ENCODE measurements around the gene RHOBTB1. TPM values are rescaled to one million over a fixed set of nuclear protein-coding genes. Genes with fewer than 3 reads are reported as not detected.

RHOBTB1 gene
- total RNA-seq, 4 donors from 2014 or later, result 5.1 to 15.7 (median 12.6) TPM

GRCh38 chr10:60944910-60945297, 919 bp upstream of the RHOBTB1 start:
- Histone ChIP-seq H3K27ac (peak overlapping the region; percentile 77 to 97 (median 90)), H3K36me3 (no peaks in the 10 kb centered on the region), H3K4me3 (peak overlapping the region; percentile 57 to 86 (median 74)), H3K4me1 (peaks cover 0 to 7% (median 2%) of the 10 kb centered on the region in 4 donors), H3K27me3 (no peaks in the 10 kb centered on the region), H3K9me3 (no peaks in the 10 kb centered on the region)
- no peak for TF ChIP-seq CTCF (IDR thresholded peaks at IDR 0.05)
- TF ChIP-seq POLR2A (IDR thresholded peaks at IDR 0.05), result no peak
- no peak for DNase-seq

GRCh38 chr10:60943316-60944057, 498 bp downstream of the RHOBTB1 start:
- H3K9me3 ChIP-seq, result no peaks in the 10 kb centered on the region
- peak overlapping the region; percentile 77 to 97 (median 90) for H3K27ac ChIP-seq
- peak overlapping the region; percentile 57 to 86 (median 74) for H3K4me3 ChIP-seq
- peak; percentile 30 to 80 (median 70) for DNase-seq
- TF ChIP-seq POLR2A (IDR thresholded peaks at IDR 0.05), result peak in 1 of 2 donors; percentile 10
- no peak for TF ChIP-seq CTCF (IDR thresholded peaks at IDR 0.05)
- peaks cover 0 to 7% (median 2%) of the 10 kb centered on the region in 4 donors for H3K4me1 ChIP-seq
- H3K36me3 ChIP-seq, result no peaks in the 10 kb centered on the region
- H3K27me3 ChIP-seq, result no peaks in the 10 kb centered on the region

- peak overlapping the region; percentile 77 to 97 (median 90) for H3K27ac ChIP-seq
- H3K36me3 ChIP-seq, result no peaks in the 10 kb centered on the region
- H3K27me3 ChIP-seq, result no peaks in the 10 kb centered on the region
- H3K4me3 ChIP-seq, result peak overlapping the region; percentile 57 to 86 (median 74)
- peak; percentile 51 to 82 (median 71) for DNase-seq
- TF ChIP-seq POLR2A (IDR thresholded peaks at IDR 0.05) (no peak), CTCF (IDR thresholded peaks at IDR 0.05) (no peak)
- H3K4me1 ChIP-seq, result peaks cover 0 to 9% (median 3%) of the 10 kb centered on the region in 4 donors
- H3K9me3 ChIP-seq, result no peaks in the 10 kb centered on the region
These were observed 1.1 kb downstream of the RHOBTB1 start for GRCh38 chr10:60942788-60943315.

GRCh38 chr10:60942134-60942787, 1.7 kb downstream of the RHOBTB1 start:
- H3K4me1 ChIP-seq, result peaks cover 0 to 11% (median 3%) of the 10 kb centered on the region in 4 donors
- H3K9me3 ChIP-seq, result no peaks in the 10 kb centered on the region
- no peak for TF ChIP-seq POLR2A (IDR thresholded peaks at IDR 0.05)
- no peak for TF ChIP-seq CTCF (IDR thresholded peaks at IDR 0.05)
- no peaks in the 10 kb centered on the region for H3K27me3 ChIP-seq
- peak overlapping the region in 2 of 4 donors; percentile 94 to 97 for H3K27ac ChIP-seq
- H3K4me3 ChIP-seq, result peak overlapping the region in 2 of 4 donors; percentile 82 to 86
- DNase-seq, result no peak
- H3K36me3 ChIP-seq, result no peaks in the 10 kb centered on the region

GRCh38 chr10:60940446-60940845, 3.5 kb downstream of the RHOBTB1 start:
- DNase-seq, result no peak
- Histone ChIP-seq H3K4me1 (peaks cover 0 to 11% (median 3%) of the 10 kb centered on the region in 4 donors), H3K4me3 (no peak overlapping the region), H3K27ac (no peak overlapping the region), H3K9me3 (no peaks in the 10 kb centered on the region), H3K27me3 (no peaks in the 10 kb centered on the region), H3K36me3 (no peaks in the 10 kb centered on the region)
- no peak for TF ChIP-seq POLR2A (IDR thresholded peaks at IDR 0.05)
- no peak for TF ChIP-seq CTCF (IDR thresholded peaks at IDR 0.05)
